C4-2B (cell line): Measurements from ENCODE around the gene KRT79.
"Not testable (repeated sequence)": the region's sequence is repeated elsewhere in the genome, so short reads cannot be mapped to it uniquely, and the experiment has no call there.

Experiments
- H3K27ac ChIP-seq: fragments of 450-650 bp; 2 replicates; pipeline ENCODE4 v1.5.1; 2017
- CTCF ChIP-seq: fragments of 450-650 bp; conservative IDR thresholded peaks from 2 replicates; pipeline ENCODE4 v1.5.1; 2017; ENCODE audit warnings: mild to moderate bottlenecking
- ZFX ChIP-seq: fragments of 450-650 bp; IDR thresholded peaks from 2 replicates; pipeline ENCODE4 v1.6.1; 2017

The KRT79 gene

GRCh38 chr12:52798671-52799504, 35.2 kb downstream of the KRT79 start:
- no peak overlapping the region for H3K27ac ChIP-seq
- TF ChIP-seq CTCF (no peak), ZFX (no peak)

- H3K27ac ChIP-seq: no peak overlapping the region
- TF ChIP-seq CTCF (no peak), ZFX (no peak)
Observed at GRCh38 chr12:52798003-52798670, 36.0 kb downstream of the KRT79 start.

DNA sequence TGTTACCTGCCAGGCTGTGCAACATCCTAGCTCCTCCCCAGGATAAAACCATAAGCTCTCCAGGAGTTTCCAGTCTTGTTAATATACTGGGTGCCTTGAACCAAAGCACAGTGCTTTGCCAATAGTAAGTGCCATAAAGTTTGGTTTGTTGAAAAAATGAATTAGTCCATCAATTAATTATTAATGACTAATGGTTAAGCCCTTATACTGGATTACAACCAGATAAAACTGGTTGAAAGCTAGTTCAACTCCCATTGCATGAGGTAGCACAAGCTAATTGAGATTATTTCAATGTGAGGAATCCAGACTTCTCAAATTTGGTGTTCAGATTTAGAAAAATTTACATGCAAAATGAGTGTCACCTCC, 36.6 kb downstream of the KRT79 start:
- TF ChIP-seq CTCF (no peak), ZFX (no peak)
- H3K27ac ChIP-seq: no peak overlapping the region

GRCh38 chr12:52796839-52797528, 37.1 kb downstream of the KRT79 start:
- TF ChIP-seq CTCF: no peak
- TF ChIP-seq ZFX: no peak

DNA sequence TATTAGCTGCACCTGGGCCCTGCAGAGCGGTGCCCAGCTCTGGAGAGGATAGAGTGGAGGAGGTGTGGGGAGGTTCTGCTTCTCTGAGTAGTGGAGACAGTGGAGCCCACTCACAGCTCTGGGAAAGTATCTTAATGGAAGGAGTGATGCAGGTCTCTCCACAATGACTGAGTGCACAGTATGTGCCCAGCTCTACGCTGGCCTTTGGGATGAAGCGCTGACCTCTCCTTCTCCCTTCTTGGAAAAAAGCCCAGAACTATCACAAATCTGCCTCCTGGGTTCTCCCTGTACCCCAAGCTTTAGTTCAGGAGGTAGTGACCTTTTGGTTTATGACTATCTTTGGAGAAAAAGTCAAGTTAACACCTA, 37.7 kb downstream of the KRT79 start:
- no peak overlapping the region for H3K27ac ChIP-seq
- TF ChIP-seq CTCF (no peak), ZFX (no peak)

More at GRCh38 chr12:52796839-52797528, 37.1 kb downstream of the KRT79 start:
- H3K27ac ChIP-seq: no peak overlapping the region

DNA sequence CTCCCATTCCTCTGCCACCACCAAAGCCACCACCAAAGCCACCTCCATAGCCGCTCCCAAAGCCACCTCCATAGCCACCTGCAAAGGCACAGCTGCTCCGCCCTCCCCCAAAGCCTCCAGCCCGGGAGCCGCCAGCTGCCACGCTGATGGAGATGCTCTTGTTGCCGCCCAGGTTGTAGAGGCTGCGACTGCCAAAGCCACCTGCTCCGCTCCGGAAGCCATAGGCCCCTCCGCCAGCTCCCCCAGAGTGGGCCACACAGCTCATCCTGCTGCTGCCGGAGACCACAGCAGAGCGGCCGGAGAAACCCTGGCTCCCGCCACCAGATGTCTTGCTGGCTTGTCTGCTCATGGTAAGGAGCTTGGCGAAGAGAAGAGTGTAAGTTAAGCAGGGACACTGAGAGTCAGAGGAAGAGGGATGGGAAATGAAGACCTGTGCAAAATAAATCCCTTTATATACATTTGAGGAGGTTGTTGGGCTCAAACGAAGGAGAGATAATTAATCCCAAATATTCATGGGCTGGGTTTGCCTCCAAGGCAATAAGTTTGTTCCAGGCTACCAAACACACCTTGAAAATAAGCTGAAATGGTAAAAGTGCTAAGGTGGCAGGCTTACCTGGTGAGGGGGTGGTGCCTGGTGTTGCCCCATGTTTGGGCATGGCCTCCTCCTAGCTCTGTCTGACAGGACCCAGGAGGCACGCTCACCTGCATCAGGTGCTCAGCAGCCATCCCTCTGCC, 38.2 kb downstream of the KRT79 start, which contains the start of gene KRT3:
Gene KRT3 (minus strand): TSS at position 424 of the 735 bp plus-strand sequence. CDS start 75 bp downstream, at position 349.
- TF ChIP-seq CTCF (no peak), ZFX (no peak)
- no peak within 1 kb of the TSS for H3K27ac ChIP-seq

- H3K27ac ChIP-seq: not testable (repeated sequence)
Observed at GRCh38 chr12:52795332-52795674, 38.8 kb downstream of the KRT79 start.
